ENCODE data around the gene FXR2.

Gene FXR2

GRCh38 chr17:7614425-7615264, at the start of gene FXR2:
Gene FXR2, minus strand, starts transcription at chr17:7614897. Its CDS starts 365 bp downstream, at chr17:7614532.
- ChIA-PET CTCF (interaction anchor here (0.6 to 8.1 kb wide), 11 partner anchors 9 to 170 kb away, joined by 3 to 67 read pairs (median 4); partner anchors contain the start of genes ATP1B2, CHRNB1, SAT2 and SHBG), POLR2A (interaction anchor here (0.6 to 2.3 kb wide), 8 partner anchors 12 to 72 kb away, joined by 3 to 14 read pairs (median 3); partner anchors contain the start of genes SAT2 and TP53)
- DNase-seq (ENCODE audit: low read depth, low spot score), result peak; percentile 99
- TF ChIP-seq, protein P1, sequence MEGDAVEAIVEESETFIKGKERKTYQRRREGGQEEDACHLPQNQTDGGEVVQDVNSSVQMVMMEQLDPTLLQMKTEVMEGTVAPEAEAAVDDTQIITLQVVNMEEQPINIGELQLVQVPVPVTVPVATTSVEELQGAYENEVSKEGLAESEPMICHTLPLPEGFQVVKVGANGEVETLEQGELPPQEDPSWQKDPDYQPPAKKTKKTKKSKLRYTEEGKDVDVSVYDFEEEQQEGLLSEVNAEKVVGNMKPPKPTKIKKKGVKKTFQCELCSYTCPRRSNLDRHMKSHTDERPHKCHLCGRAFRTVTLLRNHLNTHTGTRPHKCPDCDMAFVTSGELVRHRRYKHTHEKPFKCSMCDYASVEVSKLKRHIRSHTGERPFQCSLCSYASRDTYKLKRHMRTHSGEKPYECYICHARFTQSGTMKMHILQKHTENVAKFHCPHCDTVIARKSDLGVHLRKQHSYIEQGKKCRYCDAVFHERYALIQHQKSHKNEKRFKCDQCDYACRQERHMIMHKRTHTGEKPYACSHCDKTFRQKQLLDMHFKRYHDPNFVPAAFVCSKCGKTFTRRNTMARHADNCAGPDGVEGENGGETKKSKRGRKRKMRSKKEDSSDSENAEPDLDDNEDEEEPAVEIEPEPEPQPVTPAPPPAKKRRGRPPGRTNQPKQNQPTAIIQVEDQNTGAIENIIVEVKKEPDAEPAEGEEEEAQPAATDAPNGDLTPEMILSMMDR (IDR thresholded peaks at IDR 0.05; ENCODE audit: insufficient read depth, low read length, missing control alignments), result peak; percentile 74
- peak within 1 kb of the TSS; percentile 87 for H3K4me3 ChIP-seq (ENCODE audit: low read depth, low read length)

DNA sequence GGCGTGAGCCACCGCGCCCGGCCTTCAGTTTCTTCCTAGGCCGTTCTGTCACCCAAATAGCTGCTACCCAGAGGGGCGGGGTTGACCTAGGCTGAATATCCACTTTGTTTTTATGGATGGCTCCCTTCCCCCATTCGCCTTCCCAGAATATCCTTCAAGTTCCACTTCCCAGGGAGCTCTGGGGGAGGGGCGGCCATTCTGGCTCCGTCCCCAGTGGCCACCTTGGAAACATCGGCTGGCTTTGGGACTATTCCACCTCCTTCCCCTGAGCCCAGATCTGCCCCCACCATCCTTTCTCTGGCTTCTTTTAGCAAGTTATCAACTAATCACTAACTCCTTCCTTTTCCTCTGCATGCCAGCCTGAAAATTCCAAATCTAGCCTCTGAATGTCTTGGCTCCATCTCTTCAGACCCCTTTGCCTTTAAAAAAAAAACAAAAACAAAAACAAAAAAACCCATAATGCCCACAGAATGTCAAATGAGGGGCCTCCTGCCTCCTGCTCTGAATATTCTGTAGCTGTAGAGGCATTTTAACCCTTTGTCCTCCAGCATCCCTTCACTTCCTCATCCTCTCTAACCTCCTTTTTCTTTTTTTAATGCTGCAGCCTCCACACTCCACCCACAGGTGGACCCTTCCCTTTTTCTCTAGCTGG, 42.4 kb upstream of the FXR2 start:
- TF ChIP-seq, protein P1 (IDR thresholded peaks at IDR 0.05; ENCODE audit: insufficient read depth, low read length, missing control alignments), result no peak
- no peak for DNase-seq (ENCODE audit: low read depth, low spot score)
- H3K4me3 ChIP-seq (ENCODE audit: low read depth, low read length), result no peak overlapping the region
- CTCF ChIA-PET, result interaction anchor here (1.7 to 3.9 kb wide), 4 partner anchors 25 to 68 kb away, joined by 4 to 20 read pairs (median 12); partner anchors contain the start of genes TP53 and WRAP53
- POLR2A ChIA-PET, result no interaction called here

DNA sequence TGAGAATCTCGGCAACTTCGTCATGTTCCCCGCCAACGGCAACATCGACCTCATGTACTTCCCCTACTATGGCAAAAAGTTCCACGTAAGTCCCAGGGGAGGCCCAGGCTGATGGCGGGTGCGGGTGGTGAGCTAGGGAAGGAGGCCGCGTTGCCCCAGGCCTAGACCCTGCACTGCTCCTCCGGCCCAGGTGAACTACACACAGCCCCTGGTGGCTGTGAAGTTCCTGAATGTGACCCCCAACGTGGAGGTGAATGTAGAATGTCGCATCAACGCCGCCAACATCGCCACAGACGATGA, 40.8 kb upstream of the FXR2 start:
- ChIA-PET POLR2A (no interaction called here), CTCF (interaction anchor here (0.9 to 1.8 kb wide), 3 partner anchors 23 to 40 kb away, joined by 5 to 7 read pairs (median 5); partner anchors contain the start of genes TP53 and WRAP53)
- TF ChIP-seq, protein P1 (IDR thresholded peaks at IDR 0.05; ENCODE audit: insufficient read depth, low read length, missing control alignments), result no peak
- no peak overlapping the region for H3K4me3 ChIP-seq (ENCODE audit: low read depth, low read length)
- DNase-seq (ENCODE audit: low read depth, low spot score), result no peak

GRCh38 chr17:7654832-7655540, 40.3 kb upstream of the FXR2 start:
- TF ChIP-seq, protein P1 (IDR thresholded peaks at IDR 0.05; ENCODE audit: insufficient read depth, low read length, missing control alignments), result no peak
- CTCF ChIA-PET, result interaction anchor here (0.9 to 2.1 kb wide), 5 partner anchors 22 to 40 kb away, joined by 4 to 12 read pairs (median 5); partner anchors contain the start of genes TP53 and WRAP53
- H3K4me3 ChIP-seq (ENCODE audit: low read depth, low read length), result no peak overlapping the region
- POLR2A ChIA-PET, result no interaction called here
- no peak for DNase-seq (ENCODE audit: low read depth, low spot score)

- H3K4me3 ChIP-seq (ENCODE audit: low read depth, low read length), result no peak overlapping the region
- ChIA-PET POLR2A (interaction anchor here (0.6 to 1.1 kb wide), 2 partner anchors 28 to 35 kb away, joined by 4 read pairs; partner anchors contain the start of gene TP53), CTCF (interaction anchor here (3.1 kb wide), 1 partner anchor 18 kb away, joined by 9 read pairs; no protein-coding TSS in a partner anchor)
- DNase-seq (ENCODE audit: low read depth, low spot score), result no peak
- TF ChIP-seq, protein P1 (IDR thresholded peaks at IDR 0.05; ENCODE audit: insufficient read depth, low read length, missing control alignments), result no peak
Observed at GRCh38 chr17:7652388-7653356, 38.0 kb upstream of the FXR2 start.

Data from AG04449 (cell line).